Measurements from ENCODE around the gene PCYT1A.

Gene PCYT1A

DNA sequence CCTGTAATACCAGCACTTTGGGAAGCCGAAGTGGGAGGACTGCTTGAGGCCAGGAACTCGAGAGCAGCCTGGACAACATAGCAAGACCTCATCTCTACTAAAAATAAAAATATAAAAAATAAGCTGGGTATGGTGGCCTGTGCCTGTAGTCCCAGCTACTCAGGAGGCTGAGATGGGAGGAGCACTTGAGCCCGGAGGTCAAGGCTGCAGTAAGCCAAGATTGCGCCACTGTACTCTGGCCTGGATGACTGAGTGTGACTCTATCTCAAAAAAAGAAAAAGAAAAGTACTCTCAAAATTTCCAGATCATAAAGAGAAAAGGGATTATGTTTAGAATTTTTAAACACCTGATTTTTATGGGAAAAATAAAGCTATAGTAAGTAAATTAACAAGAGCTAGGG is 47.1 kb downstream of the PCYT1A start:
- CTCF ChIA-PET: no interaction called here
- TF ChIP-seq, protein P1, sequence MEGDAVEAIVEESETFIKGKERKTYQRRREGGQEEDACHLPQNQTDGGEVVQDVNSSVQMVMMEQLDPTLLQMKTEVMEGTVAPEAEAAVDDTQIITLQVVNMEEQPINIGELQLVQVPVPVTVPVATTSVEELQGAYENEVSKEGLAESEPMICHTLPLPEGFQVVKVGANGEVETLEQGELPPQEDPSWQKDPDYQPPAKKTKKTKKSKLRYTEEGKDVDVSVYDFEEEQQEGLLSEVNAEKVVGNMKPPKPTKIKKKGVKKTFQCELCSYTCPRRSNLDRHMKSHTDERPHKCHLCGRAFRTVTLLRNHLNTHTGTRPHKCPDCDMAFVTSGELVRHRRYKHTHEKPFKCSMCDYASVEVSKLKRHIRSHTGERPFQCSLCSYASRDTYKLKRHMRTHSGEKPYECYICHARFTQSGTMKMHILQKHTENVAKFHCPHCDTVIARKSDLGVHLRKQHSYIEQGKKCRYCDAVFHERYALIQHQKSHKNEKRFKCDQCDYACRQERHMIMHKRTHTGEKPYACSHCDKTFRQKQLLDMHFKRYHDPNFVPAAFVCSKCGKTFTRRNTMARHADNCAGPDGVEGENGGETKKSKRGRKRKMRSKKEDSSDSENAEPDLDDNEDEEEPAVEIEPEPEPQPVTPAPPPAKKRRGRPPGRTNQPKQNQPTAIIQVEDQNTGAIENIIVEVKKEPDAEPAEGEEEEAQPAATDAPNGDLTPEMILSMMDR (conservative IDR thresholded peaks at IDR 0.05; ENCODE audit: low read depth): no peak
- no peak for DNase-seq (ENCODE audit: low spot score)
- no peak overlapping the region for H3K27ac ChIP-seq
- POLR2A ChIA-PET (ENCODE audit: low non-redundant PET): no interaction called here

DNA sequence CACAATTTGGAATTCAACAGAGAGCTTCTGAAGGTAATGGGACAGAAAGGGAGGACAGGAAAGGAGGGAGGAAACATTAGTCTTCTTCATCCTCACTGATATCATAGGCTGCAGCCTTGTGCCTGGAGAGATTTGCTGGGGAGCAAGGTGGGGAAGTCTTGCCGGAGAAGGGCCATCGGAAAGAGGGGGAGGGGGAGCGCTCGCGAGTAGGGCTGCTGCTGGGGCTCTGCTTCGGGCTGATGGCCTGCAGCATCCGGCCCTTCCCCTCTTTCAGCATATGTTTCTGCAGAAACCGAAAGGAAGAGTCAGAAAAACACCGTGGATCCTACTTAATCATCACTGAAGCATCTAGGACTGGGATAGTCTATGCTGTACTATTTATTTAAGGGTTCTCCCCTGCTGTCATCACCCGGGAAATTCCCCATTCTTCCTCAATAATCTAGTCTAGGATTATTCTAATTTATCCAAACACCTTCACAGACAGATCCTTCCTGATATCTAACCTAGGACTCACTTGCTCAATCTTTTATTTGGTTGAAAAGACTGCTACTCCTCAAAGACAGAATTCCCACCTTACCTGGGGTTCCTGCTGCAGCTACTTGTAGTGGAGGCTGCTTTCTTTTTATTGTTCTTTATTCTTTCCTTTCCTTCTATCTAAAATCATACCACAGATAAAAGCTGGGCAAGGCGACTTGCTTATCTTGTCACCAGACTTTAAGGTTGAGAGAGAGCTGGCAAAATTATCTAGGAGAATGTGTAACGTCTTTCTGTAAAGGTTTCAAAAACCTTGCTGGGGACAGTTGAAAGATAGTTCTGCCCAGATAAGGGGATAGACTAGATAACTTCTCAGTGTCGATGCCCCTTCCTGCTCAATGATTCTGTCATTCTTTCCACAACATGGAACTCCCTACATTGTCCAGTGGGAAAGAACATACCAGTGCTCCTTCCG is 48.6 kb downstream of the PCYT1A start:
- ChIA-PET CTCF (interaction anchor here (1.0 kb wide), 1 partner anchor 11 kb away, joined by 4 read pairs; no protein-coding TSS in a partner anchor), POLR2A (ENCODE audit: low non-redundant PET) (no interaction called here)
- DNase-seq (ENCODE audit: low spot score): no peak
- TF ChIP-seq, protein P1 (conservative IDR thresholded peaks at IDR 0.05; ENCODE audit: low read depth): no peak
- no peak overlapping the region for H3K27ac ChIP-seq

DNA sequence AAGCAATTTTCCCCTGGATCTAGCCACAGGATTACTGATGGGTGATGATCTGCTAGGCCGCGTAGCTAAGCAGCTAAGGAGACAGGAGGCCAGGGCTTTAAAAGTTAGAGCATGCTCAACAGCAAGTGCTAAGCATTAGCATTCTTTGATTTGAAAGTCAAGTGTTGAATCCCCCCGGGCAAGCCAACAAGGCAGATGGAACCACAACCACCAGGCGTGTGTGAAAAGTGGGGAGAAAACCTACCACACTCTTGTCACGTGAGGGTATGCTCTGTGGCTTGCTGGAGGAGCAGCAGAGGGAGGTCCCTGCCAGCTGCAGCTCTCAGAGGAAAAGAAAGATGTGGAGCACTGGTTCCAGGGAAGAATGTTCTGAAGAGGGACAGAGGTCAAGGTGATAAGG is 50.3 kb downstream of the PCYT1A start:
- H3K27ac ChIP-seq: no peak overlapping the region
- CTCF ChIA-PET: no interaction called here
- DNase-seq (ENCODE audit: low spot score): no peak
- POLR2A ChIA-PET (ENCODE audit: low non-redundant PET): no interaction called here
- TF ChIP-seq, protein P1 (conservative IDR thresholded peaks at IDR 0.05; ENCODE audit: low read depth): no peak

DNA sequence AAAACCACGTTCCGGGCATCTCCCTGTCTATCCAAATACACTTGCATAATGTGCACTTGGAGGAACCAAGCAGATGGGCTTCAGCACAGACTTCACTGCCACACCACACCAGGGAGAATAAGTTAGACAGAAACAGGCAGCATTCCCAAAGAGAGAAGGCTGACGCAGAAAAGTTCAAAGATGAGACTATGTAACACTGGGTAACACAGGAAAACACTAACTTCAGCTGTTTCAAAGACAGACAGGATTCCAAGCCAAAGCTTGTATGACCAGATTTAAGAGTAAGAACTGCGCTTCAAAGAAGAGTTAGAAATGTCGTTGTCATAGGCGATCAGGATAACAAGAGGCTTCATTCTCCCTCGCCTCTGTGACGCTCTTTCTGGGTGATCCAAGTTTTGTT is 51.3 kb downstream of the PCYT1A start:
- no peak for DNase-seq (ENCODE audit: low spot score)
- TF ChIP-seq, protein P1 (conservative IDR thresholded peaks at IDR 0.05; ENCODE audit: low read depth): no peak
- POLR2A ChIA-PET (ENCODE audit: low non-redundant PET): no interaction called here
- no peak overlapping the region for H3K27ac ChIP-seq
- CTCF ChIA-PET: interaction anchor here (1.0 kb wide), 1 partner anchor 18 kb away, joined by 4 read pairs; no protein-coding TSS in a partner anchor

DNA sequence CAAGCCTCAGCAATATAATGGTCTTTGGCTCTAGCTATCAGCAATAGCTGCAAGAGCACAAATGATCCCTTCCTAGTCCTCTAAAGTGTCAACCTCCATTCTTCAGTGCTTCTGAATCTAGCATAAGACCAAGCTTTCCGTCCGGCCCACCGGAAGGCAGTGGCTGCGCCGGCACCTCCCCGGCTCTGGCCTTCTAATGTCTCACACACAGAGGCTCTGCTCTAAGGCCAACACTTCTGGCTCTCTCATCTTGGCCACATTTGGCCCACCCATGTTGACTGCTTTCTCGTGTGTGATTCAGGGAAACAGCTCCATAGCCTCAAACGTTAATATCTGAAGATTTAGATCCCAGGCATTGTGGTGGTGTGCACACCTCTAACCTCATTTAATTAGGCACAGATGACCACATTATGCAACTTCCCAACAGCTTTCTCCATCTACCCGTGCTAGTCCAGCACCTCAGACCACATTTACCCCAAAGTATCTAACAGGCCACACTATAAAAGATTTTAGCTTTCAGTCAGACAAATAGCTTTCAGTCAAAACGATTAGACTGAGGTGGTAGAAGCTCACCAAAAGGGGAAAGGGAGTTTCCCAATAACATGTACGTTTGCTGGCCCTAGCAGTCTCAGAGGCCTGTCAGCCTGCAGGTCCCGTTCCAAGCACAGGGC is 51.9 kb downstream of the PCYT1A start:
- no peak for DNase-seq (ENCODE audit: low spot score)
- POLR2A ChIA-PET (ENCODE audit: low non-redundant PET): no interaction called here
- H3K27ac ChIP-seq: no peak overlapping the region
- CTCF ChIA-PET: interaction anchor here (1.0 kb wide), 1 partner anchor 18 kb away, joined by 4 read pairs; no protein-coding TSS in a partner anchor
- TF ChIP-seq, protein P1 (conservative IDR thresholded peaks at IDR 0.05; ENCODE audit: low read depth): no peak

DNA sequence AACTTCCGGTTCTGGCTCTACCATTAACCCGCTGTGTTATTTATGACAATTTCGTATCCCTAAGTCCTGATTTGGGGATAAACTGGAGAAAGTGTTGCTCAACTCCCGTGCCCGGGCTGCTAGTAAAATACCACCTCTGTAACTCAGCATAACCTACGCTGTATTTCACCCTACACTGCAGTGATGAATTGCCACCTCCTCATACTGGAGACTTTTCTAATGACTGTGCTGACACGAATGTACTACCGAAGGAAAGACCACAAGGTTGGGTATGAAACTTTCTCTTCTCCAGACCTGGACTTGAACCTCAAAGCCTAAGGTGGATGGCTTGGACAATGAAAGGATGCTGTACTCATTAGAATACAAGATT is 54.7 kb downstream of the PCYT1A start:
- no peak for DNase-seq (ENCODE audit: low spot score)
- POLR2A ChIA-PET (ENCODE audit: low non-redundant PET): no interaction called here
- TF ChIP-seq, protein P1 (conservative IDR thresholded peaks at IDR 0.05; ENCODE audit: low read depth): no peak
- CTCF ChIA-PET: interaction anchor here (1.0 kb wide), 1 partner anchor 21 kb away, joined by 3 read pairs; no protein-coding TSS in a partner anchor
- no peak overlapping the region for H3K27ac ChIP-seq
